Mesenchymal stem cell (in vitro differentiated cells and primary cell): Measurements from ENCODE around the gene SLN.

ENCODE experiments used
- DNase-seq: peaks from one replicate; pipeline ENCODE4 v3.0.0-alpha.2; 2013
- H2AFZ ChIP-seq: one replicate; pipeline ENCODE4 v1.6.1; 2013; ENCODE audit warnings: low read depth, mild to moderate bottlenecking, control low read depth, inconsistent platforms, low read length, moderate library complexity
- H2AK5ac ChIP-seq: 2 replicates; pipeline ENCODE4 v1.6.1; 2013; ENCODE audit warnings: low read length, moderate library complexity, mild to moderate bottlenecking, inconsistent platforms; ENCODE audit not compliant: severe bottlenecking
- H2BK120ac ChIP-seq: one replicate; pipeline ENCODE4 v1.6.1; 2013; ENCODE audit warnings: low read depth, mild to moderate bottlenecking, inconsistent platforms, low read length, moderate library complexity
- H2BK12ac ChIP-seq, 2 experiments: one replicate each; pipeline ENCODE4 v1.6.1; 2013; ENCODE audit warnings: inconsistent platforms in 2 of 2, low read length in 2 of 2, mild to moderate bottlenecking in 2 of 2, moderate library complexity in 2 of 2, control low read depth in 1 of 2
- H2BK15ac ChIP-seq: one replicate; pipeline ENCODE4 v1.6.1; 2013; ENCODE audit warnings: mild to moderate bottlenecking, low read depth, inconsistent platforms; ENCODE audit not compliant: poor library complexity, severe bottlenecking
- H2BK5ac ChIP-seq: 2 replicates; pipeline ENCODE4 v1.6.1; 2013; ENCODE audit warnings: low read depth, mild to moderate bottlenecking, low read length, control low read depth, inconsistent platforms; ENCODE audit not compliant: poor library complexity, severe bottlenecking
- H3K14ac ChIP-seq, 2 experiments: one replicate each; pipeline ENCODE4 v1.6.1; 2013; ENCODE audit warnings: inconsistent platforms in 2 of 2, low read length in 2 of 2, control low read depth in 1 of 2, mild to moderate bottlenecking in 1 of 2, moderate library complexity in 1 of 2
- H3K18ac ChIP-seq, 2 experiments: one replicate each; pipeline ENCODE4 v1.6.1; 2013; ENCODE audit warnings: inconsistent platforms in 2 of 2, low read length in 2 of 2, control low read depth in 1 of 2, low read depth in 1 of 2, mild to moderate bottlenecking in 1 of 2
- H3K23ac ChIP-seq, 2 experiments: one replicate each; pipeline ENCODE4 v1.6.1; 2013; ENCODE audit warnings: inconsistent platforms in 2 of 2, low read length in 2 of 2, mild to moderate bottlenecking in 2 of 2, moderate library complexity in 2 of 2, control low read depth in 1 of 2
- H3K27ac ChIP-seq: 2 replicates; pipeline ENCODE4 v1.5.1; 2013; ENCODE audit warnings: mild to moderate bottlenecking, moderate library complexity, low read length, control low read depth, inconsistent platforms; ENCODE audit not compliant: poor library complexity, severe bottlenecking
- H3K27me3 ChIP-seq, 2 experiments: 2 replicates each; pipeline versions ENCODE4 v1.6.1 to v1.7.0; 2013; ENCODE audit warnings: low read length in 2 of 2, mild to moderate bottlenecking in 2 of 2, moderate library complexity in 2 of 2, control low read depth in 1 of 2, inconsistent platforms in 1 of 2; ENCODE audit not compliant: control insufficient read depth in 1 of 2, insufficient read depth in 1 of 2
- H3K36me3 ChIP-seq, 2 experiments: 2 replicates each; pipeline versions ENCODE4 v1.6.1 to v1.7.0; 2013; ENCODE audit warnings: low read length in 2 of 2, control low read depth in 1 of 2, inconsistent platforms in 1 of 2, low read depth in 1 of 2, mild to moderate bottlenecking in 1 of 2; ENCODE audit not compliant: insufficient read depth in 2 of 2, control insufficient read depth in 1 of 2
- H3K4ac ChIP-seq, 2 experiments: one replicate each; pipeline ENCODE4 v1.6.1; 2013; ENCODE audit warnings: inconsistent platforms in 2 of 2, low read length in 2 of 2, mild to moderate bottlenecking in 2 of 2, moderate library complexity in 2 of 2, control low read depth in 1 of 2, low read depth in 1 of 2
- H3K4me1 ChIP-seq: 2 replicates; pipeline ENCODE4 v1.6.1; 2013; ENCODE audit warnings: low read depth, low read length, control low read depth; ENCODE audit not compliant: control insufficient read depth, insufficient read depth
- H3K4me2 ChIP-seq: 2 replicates; pipeline ENCODE4 v1.6.1; 2013; ENCODE audit warnings: low read length, mild to moderate bottlenecking, inconsistent platforms; ENCODE audit not compliant: poor library complexity, severe bottlenecking
- H3K4me3 ChIP-seq, 2 experiments: 2 replicates each; pipeline versions ENCODE4 v1.5.1 to v1.7.0; 2013; ENCODE audit warnings: low read length in 2 of 2, mild to moderate bottlenecking in 2 of 2, control low read depth in 1 of 2, low read depth in 1 of 2; ENCODE audit not compliant: insufficient read depth in 1 of 2
- H3K79me1 ChIP-seq: replicated peaks from 2 replicates; pipeline ENCODE4 v1.6.1; 2013; ENCODE audit warnings: mild to moderate bottlenecking, control low read depth, low read length, inconsistent platforms; ENCODE audit not compliant: poor library complexity, severe bottlenecking
- H3K9ac ChIP-seq: 2 replicates; pipeline ENCODE4 v1.7.0; 2013; ENCODE audit warnings: mild to moderate bottlenecking, low read length, moderate library complexity
- H3K9me3 ChIP-seq: 2 replicates; pipeline ENCODE4 v1.7.0; 2013; ENCODE audit warnings: mild to moderate bottlenecking, low read length; ENCODE audit not compliant: control insufficient read depth
- H4K8ac ChIP-seq: one replicate; pipeline ENCODE4 v1.6.1; 2013; ENCODE audit warnings: inconsistent platforms, mild to moderate bottlenecking, low read length, moderate library complexity
- H4K91ac ChIP-seq: one replicate; pipeline ENCODE4 v1.6.1; 2013; ENCODE audit warnings: mild to moderate bottlenecking, low read length, inconsistent platforms
- WGBS: methylation state at CpG from one replicate; pipeline ENCODE4 v1.1.7; 2013; ENCODE audit warnings: mixed read lengths; 5-methylcytosine and 5-hydroxymethylcytosine counted together

Gene SLN

GRCh38 chr11:107747622-107748021 is 35.8 kb upstream of the SLN start:
- no peak overlapping the region for H4K8ac ChIP-seq
- no peaks in the 10 kb centered on the region for H3K9me3 ChIP-seq
- H2AK5ac ChIP-seq, result no peak overlapping the region
- H3K4me1 ChIP-seq, result no peaks in the 10 kb centered on the region
- H2AFZ ChIP-seq, result no peak overlapping the region
- no peak overlapping the region for H3K18ac ChIP-seq
- H3K4me2 ChIP-seq, result no peak overlapping the region
- H2BK5ac ChIP-seq, result no peak overlapping the region
- no peak overlapping the region for H2BK12ac ChIP-seq
- no peak overlapping the region for H3K23ac ChIP-seq
- no peak overlapping the region for H3K4me3 ChIP-seq
- H2BK120ac ChIP-seq, result no peak overlapping the region
- H2BK15ac ChIP-seq, result no peak overlapping the region
- no CpG with 5 or more reads among the region's 2 CpGs for WGBS
- no peak overlapping the region for H3K4ac ChIP-seq
- no peaks in the 10 kb centered on the region for H3K79me1 ChIP-seq
- peaks cover 5 to 10% of the 10 kb centered on the region in 2 experiments for H3K27me3 ChIP-seq
- H3K14ac ChIP-seq, result no peak overlapping the region
- H3K9ac ChIP-seq, result no peak overlapping the region
- no peak for DNase-seq
- no peaks in the 10 kb centered on the region for H3K36me3 ChIP-seq
- H4K91ac ChIP-seq, result no peak overlapping the region
- no peak overlapping the region for H3K27ac ChIP-seq

GRCh38 chr11:107744736-107745135 is 32.9 kb upstream of the SLN start:
- peaks cover 5 to 10% of the 10 kb centered on the region in 2 experiments for H3K27me3 ChIP-seq
- H3K9ac ChIP-seq, result no peak overlapping the region
- 75% methylated on average over 3 of the region's 3 CpGs for WGBS
- no peak overlapping the region for H3K23ac ChIP-seq
- H2BK5ac ChIP-seq, result no peak overlapping the region
- H4K8ac ChIP-seq, result no peak overlapping the region
- H3K9me3 ChIP-seq, result no peaks in the 10 kb centered on the region
- no peaks in the 10 kb centered on the region for H3K36me3 ChIP-seq
- H3K4ac ChIP-seq, result no peak overlapping the region
- no peak overlapping the region for H3K18ac ChIP-seq
- no peak for DNase-seq
- no peak overlapping the region for H3K4me3 ChIP-seq
- no peak overlapping the region for H2AK5ac ChIP-seq
- H2AFZ ChIP-seq, result no peak overlapping the region
- no peak overlapping the region for H3K4me2 ChIP-seq
- no peak overlapping the region for H2BK12ac ChIP-seq
- no peak overlapping the region for H3K27ac ChIP-seq
- H4K91ac ChIP-seq, result no peak overlapping the region
- H3K14ac ChIP-seq, result no peak overlapping the region
- no peaks in the 10 kb centered on the region for H3K4me1 ChIP-seq
- no peak overlapping the region for H2BK15ac ChIP-seq
- no peak overlapping the region for H2BK120ac ChIP-seq
- H3K79me1 ChIP-seq, result no peaks in the 10 kb centered on the region

GRCh38 chr11:107743191-107743590 is 31.3 kb upstream of the SLN start:
- Histone ChIP-seq H2AK5ac (no peak overlapping the region), H3K9ac (no peak overlapping the region), H3K36me3 (no peaks in the 10 kb centered on the region), H3K79me1 (no peaks in the 10 kb centered on the region), H2BK15ac (no peak overlapping the region), H4K8ac (no peak overlapping the region), H2AFZ (no peak overlapping the region), H2BK120ac (no peak overlapping the region), H3K4me2 (no peak overlapping the region), H3K14ac (no peak overlapping the region), H3K27ac (no peak overlapping the region), H3K27me3 (peaks cover 5 to 10% of the 10 kb centered on the region in 2 experiments), H2BK5ac (no peak overlapping the region), H3K9me3 (no peaks in the 10 kb centered on the region), H4K91ac (no peak overlapping the region), H3K4me1 (no peaks in the 10 kb centered on the region), H3K18ac (no peak overlapping the region), H2BK12ac (no peak overlapping the region), H3K4ac (no peak overlapping the region), H3K23ac (no peak overlapping the region), H3K4me3 (no peak overlapping the region)
- DNase-seq, result no peak
- 59% methylated on average over 3 of the region's 3 CpGs for WGBS

GRCh38 chr11:107741044-107741823 is 29.4 kb upstream of the SLN start:
- Histone ChIP-seq H3K4me2 (no peak overlapping the region), H2BK120ac (no peak overlapping the region), H3K9ac (no peak overlapping the region), H3K79me1 (no peaks in the 10 kb centered on the region), H3K14ac (no peak overlapping the region), H2AFZ (no peak overlapping the region), H3K23ac (no peak overlapping the region), H3K4me1 (no peaks in the 10 kb centered on the region), H3K4ac (no peak overlapping the region), H3K27ac (no peak overlapping the region), H3K36me3 (no peaks in the 10 kb centered on the region), H4K8ac (no peak overlapping the region), H2BK15ac (no peak overlapping the region), H3K27me3 (peaks cover 5 to 10% of the 10 kb centered on the region in 2 experiments), H3K9me3 (no peaks in the 10 kb centered on the region), H2BK12ac (no peak overlapping the region), H3K4me3 (no peak overlapping the region), H3K18ac (no peak overlapping the region), H4K91ac (no peak overlapping the region), H2AK5ac (no peak overlapping the region), H2BK5ac (no peak overlapping the region)
- WGBS, result 53% methylated on average over 7 of the region's 7 CpGs
- peak; percentile 28 for DNase-seq
